AG08395 (cell line): ENCODE data around the gene HDAC11.
A peak's percentile ranks its signal among the peaks of the same experiment; 100 is the strongest.

ENCODE experiments used
- DNase-seq: peaks from one replicate; pipeline ENCODE4 v3.0.0; 2012; ENCODE audit warnings: mixed read lengths, low spot score

Gene HDAC11

DNA sequence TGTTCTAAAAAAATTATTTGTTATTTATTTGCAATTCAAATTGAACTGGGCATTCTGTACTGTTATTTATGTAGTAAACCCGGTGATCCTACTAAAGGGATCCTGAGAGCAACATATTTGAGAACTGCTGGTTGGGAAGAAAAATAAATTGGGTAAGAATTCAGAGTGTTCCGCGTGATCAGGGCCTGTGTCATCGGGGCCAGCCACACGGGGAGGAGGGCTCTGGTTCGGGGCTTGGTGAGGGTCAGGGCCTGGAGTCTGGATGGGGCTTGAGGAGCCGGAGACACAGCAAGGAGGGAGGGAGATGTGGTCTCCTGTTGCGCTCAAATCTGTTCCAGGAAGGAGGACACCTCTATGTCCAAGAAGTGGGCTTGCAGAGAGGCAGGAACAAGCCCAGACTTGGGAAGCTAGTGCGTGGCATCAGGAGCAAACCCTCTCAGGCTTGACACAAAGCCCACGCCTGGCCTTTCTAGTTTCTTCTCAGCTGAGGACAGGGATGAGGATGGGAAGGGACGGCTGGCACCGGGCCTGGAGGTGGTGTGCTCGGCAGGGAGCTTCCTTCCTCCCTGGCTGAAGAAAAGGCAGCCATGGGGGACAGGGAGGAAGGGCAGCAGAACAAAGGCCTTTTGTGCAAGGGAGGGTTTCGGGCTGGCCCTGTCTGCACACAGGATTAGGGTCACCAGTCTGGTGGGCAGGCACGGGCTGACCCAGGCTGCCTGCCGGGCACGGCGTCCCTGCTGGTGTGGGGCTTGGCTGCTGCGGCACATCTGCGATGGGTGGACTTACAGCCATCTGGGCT, 45.9 kb downstream of the HDAC11 start:
- peak; percentile 48 for DNase-seq

DNA sequence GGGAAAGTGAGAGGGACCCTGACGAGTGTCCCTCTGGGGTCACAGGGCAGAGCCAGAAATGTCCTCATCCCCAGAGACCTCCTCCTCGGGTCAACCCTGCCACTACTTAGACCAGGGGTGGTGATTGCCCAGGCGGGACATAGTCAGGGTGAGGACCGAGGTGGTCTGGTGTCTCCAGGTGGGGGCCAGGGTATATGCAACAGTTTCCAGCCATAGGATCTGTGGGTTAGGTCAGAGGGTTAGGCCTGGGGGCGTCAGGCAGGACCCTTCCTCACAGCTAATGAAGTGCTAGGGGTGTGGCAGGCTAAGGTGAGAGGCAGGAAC, 46.5 kb downstream of the HDAC11 start:
- DNase-seq, result no peak

DNA sequence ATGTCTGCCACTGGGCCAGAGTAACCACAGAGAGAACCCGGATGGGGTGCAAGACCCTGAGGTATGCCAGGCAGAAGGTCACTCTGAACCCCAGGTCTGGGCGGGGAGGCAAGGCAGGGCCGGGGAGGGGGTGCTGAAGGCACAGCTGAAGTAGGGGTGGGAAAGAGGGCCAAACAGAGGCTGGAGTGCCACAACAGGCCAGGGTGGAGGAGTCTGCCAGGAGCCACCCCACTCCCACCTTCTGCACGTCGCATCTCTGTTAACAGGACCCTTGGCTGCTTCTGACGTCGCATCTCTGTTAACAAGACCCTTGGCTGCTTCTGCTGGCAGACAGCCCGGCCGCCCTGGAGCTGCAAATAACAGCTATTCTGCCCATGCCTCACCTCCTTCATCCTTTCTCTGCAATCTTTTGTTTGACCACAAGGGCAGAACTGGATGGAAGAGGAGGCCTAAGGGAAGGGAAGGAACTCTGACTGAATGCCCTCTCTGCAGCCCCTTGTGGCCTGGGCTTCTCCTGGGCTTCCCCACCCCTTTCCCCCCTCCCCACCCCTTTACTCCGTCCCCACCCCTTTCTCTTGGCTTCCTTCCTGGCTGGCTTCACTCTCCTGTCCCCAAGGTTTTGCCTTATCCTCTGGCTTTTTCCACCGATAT, 48.2 kb downstream of the HDAC11 start:
- no peak for DNase-seq

DNA sequence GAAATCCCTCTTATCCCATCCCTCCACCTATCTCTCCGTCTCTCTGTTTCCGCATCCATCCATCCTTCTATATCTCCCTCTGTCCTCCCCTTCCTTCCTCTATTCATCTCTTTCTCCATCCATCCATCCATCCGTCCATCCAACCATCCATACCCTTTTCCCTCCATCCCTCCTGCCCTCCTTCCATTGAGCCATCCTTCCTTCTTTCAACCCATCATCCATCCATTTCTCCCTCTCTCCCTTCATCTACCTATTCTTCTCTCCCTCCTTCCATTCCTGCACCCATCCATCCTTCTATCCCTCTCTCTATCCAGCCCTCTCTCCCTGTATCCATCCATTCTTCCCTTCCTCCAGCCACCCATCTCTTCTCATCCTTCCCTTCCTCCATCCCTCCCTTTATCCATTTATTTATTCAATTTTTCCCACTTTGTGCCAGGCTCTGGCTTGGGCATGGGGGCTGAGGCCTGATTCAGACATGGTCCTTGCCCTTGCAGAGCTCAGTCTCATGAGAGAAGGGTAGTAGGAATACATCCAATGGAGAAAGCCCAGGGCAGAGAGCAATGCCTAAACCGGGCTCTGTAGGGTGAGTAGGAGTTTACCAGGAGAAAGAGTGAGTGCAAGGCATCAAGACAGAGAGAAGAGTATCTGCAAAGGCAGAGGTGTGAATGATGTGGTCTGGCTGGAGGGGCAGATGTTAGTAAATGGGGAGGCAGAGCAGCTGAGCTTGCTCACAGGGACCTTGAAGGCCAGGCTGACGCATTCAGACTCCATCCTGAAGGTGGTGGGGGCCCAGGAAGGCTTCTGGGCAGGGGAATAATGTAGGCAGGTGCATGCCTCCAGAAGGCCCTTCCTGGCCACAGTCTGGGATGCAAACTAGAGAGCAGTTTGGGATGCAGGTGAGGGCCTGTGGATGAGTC, 49.3 kb downstream of the HDAC11 start:
- no peak for DNase-seq

DNA sequence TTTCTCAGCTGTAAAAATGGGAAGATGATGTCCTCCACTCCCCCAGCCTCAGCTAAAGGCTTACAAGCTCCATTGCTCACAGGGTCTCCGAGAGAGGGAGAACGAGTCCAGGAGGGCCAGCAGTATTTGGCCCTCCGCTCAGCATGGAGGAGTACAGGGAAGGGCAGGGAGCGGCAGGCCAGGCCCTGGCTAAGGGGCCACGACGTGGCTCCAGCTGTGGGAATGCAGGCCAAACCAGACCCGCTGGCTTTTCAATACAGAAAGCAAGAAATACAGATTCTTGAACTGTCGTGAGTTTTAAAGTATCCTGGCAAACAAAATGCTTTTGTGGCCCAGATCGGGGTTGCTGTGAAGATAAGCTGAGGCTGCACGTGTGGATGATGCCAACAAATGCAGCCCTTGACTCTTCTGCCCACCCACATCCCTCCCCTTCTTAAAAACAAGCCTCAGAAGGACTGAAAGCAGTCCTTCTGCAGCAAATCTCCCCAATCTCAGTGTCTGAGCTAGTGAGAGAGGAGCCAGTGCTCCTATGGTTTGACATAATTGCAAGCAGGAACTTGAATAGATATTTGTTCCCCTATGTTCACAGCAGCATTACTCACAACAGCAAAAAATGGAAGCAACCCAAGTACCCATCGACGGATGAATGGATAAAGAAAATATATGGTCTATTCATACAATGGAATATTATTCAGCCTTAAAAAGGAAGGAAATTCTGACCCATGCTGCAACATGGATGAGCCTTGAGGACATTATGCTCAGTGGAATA, 50.3 kb downstream of the HDAC11 start:
- DNase-seq, result no peak

DNA sequence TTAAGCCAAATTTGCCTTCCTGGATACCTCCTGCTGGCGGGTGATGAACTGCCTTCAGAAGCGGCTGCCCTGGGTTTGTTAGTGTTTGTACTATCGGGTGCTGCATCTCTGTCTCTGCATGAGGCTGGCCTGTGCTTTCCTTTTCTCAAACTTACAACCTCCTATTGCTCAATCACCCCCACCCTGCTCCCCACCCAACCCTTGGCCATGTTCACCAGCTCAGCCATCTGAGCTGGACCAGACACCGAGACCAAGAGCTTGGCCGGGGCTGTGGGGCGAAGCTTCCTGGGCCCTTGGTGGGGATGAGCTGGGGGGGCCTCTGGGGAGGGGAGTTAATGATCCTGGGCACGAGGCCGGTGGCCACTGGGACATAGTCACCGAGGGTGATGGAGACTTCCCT, 52.0 kb downstream of the HDAC11 start:
- no peak for DNase-seq

DNA sequence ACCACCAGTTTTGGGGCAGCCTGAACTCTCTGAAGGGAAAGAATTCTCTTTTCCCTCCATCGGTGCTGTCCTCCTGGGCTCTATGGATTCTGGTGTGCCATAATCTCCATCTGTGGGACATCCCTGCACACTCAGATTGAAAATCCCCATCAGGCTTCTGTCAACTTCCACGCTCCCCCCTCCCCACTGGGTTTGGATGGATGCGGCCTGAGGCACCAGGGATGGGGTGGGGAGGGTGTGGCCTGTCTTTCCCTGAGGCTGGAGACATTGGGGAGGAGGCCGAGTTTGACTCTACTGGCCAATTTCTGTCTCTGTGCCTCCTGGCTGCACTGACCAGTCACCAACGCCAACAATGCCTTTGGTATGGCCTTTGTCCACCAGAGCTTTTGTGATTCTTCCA, 52.5 kb downstream of the HDAC11 start:
- no peak for DNase-seq

DNA sequence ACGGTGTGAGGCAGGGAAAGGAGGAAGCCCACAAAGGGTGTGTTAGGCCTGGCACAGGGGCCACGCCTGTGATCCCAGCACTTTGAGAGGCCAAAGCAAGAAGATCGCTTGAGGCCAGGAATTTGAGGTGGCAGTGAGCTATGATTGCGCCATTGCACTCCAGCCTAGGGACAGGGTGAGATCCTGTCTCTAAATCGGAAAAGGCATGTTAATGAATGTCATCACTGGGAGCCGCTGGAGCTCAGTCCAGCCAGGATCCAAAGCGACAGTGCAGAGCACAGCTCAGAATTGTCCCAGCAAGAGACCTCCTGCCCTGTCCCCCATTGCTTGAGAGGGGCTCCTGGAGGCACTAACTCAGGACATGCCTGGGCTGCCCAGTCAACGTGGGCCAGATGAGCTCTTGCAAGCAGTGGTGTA, 53.8 kb downstream of the HDAC11 start:
- DNase-seq, result no peak

DNA sequence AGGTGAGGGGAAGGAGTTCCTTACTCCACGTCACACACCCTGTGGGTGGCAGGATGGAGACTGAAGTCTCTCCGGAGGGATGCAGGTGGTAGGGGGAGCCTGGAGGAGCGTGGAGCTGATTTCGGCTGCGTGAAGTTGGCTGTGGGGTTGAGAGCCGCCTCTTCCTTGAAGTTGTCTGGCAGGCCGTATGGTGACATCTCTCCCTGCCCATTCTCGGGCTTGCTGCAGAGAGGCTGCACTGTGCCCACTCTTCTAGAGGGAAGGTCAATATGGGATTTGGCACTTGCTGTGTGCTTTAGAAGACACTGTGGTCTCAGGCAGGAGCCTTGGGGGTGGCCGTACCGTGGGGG, 55.4 kb downstream of the HDAC11 start:
- no peak for DNase-seq

DNA sequence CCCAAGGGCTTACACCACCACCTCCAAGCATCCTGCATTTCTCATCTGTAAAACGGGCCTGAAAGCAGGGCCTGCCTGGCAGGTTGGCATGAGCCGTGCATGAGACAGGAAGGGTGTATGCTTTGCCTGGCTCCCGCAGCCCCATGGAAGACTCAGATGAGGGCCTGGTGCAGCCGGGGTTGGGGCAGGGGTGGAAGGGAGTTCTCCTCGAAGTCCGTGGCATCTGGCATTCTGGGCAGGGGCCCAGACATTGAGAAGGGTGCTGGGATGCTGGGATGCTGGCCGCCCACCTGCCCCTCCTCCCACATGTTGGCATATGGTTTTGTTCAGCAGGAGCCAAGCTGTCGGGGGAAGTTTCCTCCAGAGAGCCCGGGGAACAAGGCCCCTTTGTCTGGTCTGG, 55.8 kb downstream of the HDAC11 start:
- DNase-seq, result no peak

DNA sequence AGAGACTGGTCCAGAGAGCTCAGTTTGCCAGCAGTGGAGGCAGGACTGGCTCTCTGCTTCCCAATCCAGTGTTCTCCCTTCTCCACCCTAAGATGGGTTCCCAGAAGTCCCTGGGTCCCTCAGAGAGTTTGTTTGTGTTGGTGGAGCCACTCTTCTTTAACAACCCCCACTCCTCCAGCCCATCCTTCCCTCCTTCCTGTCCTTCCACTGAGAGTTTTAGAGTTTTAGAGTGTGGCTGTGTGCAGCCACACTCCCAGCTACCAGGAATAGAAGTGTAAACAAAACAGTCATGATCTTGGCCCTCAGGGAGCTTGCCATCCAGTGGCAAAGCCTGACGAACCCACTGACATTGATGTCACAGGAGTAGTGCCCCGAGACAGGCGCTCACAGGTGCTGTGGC, 56.3 kb downstream of the HDAC11 start:
- no peak for DNase-seq

DNA sequence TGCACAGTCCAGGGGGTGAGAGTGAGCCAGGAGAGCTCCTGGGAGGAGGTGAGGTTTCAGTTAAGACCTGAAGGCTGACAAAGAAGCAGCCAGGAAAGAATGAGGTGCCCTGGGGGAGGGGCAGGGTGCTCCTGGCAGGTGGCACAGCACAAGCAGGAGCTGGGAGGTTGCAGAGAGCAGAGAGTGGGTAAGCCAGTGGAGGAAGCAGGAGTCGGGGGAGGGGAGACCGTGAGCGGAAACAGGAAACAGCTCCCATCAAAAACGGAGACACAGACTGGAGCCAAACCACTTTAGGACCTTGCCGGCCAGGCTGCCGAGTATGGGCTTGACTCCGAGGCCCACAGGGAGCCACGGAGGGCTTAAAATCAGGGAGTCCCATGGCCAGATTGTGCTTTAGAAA, 56.7 kb downstream of the HDAC11 start:
- DNase-seq, result no peak

DNA sequence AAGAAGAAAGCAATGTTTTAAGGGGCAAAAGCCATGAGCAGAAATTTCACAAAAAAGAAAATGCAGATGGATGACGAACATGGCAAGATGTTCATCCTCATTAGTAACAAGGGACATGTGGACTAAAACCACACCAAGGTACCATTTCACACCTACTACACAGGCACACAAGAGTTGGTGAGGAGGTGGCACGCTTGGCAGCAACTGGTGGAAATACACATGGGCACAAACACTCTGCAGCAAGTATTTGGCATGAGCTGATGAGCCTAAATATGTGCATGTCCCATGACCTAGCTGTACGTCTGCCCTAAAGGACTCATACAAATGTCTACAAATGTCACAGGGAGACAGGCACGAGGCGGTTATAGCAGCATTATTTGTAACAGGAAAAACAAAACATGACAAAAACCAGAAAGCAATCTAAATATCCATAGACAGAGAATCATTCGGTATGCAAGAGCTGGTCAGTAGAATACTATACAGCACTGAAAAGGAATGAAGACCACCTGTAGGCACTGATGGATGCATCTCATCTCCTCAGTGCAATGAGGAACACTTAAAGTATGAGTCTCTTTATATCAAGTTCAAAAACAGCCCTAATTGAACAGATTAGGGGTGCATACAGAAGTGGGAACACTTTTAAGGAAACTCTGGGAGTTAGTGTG, 57.3 kb downstream of the HDAC11 start:
- DNase-seq, result no peak

DNA sequence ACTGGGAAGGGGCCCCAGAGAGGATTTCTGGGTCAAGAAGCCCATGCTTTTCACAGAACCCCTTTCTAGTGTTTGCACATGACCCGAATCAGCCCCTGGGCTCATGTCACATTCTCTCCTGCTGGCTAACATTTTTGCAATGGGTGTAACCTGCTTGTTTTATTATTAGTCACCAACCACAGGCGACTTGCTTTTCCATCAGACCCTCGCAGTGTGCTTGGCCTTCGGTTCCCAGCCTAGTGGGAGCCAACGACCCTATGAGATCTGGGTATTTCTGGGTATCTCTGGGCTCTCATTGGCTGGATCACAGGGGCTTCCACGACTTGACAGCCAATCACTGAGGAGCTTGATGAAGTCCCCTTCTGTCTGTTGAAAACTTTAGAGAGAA, 57.8 kb downstream of the HDAC11 start:
- DNase-seq, result peak; percentile 96

DNA sequence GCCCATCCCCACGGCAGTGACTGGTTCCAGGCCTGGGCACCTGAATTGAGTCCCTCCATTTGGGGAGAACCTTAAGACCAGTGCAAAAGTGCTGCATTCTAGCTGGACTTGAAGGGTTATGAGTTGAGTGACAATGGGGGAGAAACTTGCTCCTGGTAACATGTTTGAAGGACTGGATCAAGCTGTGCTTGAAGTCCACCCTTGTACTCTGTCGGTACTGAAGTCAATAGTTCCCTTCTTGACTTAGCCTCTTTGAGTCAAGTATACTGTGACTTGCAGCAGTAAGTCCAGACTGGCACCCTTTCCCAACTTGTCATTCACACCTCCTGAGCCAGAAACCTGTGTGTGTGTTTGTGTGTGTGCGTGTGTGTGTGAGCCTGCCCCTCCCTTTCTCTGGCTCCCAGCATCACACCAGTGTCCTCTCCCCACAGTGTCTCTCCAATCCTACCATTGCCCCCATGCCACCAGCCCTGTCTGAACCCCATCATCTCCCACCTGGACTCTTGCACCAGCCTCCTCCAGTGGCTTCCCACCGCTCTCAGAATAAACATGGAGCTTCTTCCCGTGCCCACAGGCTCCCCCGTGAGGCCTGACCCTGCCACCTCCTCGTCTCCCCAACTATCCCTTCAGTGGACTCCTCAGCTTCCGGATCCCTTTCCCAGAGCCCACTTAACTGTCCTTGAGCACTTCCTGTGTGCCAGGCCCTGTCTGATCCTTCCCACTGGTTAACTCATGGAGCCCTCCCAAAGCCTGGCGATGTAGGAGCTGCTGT, 58.6 kb downstream of the HDAC11 start:
- DNase-seq, result no peak

DNA sequence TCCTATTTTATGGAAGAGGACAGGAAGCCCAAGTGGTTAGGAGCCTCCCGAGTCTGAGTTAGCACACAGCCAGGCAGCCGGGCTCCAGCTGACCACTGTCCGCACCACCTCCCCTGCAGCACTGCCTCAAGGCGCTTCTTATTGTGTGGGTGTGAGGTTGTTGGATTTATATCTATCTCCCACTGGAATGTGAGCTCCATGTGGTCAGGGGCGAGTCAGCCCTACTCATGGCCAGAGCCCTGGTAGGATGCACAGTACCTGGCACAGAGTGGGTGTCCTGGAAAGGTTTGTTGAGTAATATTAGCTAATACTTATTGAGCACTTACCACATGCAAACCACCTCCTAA, 59.2 kb downstream of the HDAC11 start:
- peak; percentile 37 for DNase-seq

DNA sequence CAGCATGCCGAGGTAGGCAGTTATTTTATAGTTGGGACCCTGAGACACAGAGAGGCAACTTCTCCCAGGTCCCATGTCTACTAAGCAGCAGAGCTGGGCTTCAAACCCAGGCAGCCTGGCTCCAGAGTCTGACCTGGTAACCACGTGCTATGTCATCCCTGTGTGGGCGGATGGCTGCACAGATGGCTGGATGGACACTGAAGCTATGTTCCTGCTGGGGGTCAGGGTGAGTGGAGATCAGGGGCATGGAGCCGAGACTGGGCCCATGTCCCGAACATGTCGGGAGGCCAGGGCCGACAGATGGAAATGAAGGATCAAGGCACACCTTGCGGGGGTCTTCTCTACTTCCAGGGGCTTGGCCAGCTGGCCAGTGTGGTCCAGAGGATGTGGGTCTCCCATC, 59.6 kb downstream of the HDAC11 start:
- DNase-seq, result no peak

DNA sequence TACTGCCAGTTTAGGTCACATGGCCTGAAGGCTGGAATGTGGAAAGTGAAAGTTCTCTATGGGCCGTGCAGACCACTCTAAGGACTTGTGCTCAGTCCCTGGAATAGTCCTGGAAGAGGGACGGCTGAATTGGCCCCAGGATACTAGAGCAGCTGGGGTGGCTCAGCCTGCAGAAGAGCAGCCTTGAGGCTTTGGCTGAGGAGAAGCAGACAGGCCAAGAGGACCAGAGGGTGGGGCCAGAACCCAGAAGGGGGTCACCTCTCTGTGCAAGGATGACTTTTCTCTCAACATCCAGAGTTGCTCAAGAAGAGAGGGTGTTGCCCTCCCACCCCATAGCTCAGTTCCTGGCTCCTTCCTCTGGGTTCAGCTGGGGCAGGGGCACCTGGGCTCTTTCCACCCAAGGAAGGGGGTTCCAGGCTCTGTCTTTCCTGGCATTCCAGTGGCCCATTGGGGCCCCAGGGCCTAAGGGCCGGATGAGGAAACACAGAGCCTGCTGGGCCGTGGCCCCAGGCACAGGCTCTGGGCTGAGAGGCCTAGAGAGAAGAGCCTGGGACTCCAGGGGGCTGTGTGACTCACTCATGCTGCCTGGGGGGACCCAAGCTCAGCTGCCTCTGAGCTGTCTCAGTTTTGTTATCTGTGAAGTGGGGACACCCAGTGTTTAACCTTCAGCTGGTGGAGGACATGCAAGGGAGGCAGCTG, 60.3 kb downstream of the HDAC11 start:
- DNase-seq, result no peak

DNA sequence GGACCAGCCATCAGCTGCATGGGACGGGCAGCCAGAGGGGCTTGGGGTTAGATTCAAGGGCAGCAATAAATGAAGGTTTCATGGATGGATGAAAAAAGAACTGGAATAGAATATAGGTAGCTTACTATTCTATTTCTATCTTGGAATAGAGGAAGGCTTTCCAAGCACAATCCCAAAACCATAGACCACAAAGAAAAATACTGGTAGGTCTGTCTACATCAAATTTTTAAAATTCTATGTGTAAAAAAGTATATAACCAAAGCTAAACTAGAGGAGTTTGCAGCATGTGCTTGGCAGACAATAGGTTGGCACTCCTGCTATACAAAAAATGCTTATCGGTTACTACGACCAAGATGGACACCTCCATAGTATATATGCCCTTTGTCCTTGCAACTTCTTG, 61.6 kb downstream of the HDAC11 start:
- no peak for DNase-seq

DNA sequence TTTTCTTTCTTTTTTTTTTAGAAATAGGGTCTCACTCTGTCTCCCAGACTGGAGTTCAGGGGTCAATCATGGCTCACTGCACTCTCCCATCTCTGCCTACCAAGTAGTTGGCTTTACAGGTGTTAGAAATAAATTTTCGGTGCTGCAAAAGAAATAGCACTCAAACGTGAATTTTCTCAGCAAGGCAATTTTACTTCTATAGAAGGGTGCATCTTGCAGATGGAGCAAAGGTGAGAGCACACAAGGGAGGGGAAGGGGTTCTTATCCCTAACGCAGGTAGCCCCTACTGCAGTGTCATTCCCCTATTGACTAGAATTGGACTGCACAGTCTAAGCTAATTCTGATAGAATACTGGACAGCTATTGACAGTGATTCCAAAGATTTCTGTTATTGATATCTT, 62.0 kb downstream of the HDAC11 start:
- no peak for DNase-seq
